Mammary epithelial cell (primary cell): ENCODE measurements around the gene LMNTD2.

Source experiments
- CTCF ChIP-seq, 2 donors: IDR thresholded peaks in 1 of 2; conservative IDR thresholded peaks in 1 of 2; 2 replicates each; pipeline ENCODE4 v1.5.1; 2011 to 2012; ENCODE audit warnings: inconsistent platforms in 2 of 2, low read length in 2 of 2, mild to moderate bottlenecking in 2 of 2, control low read depth in 1 of 2, low read depth in 1 of 2; ENCODE audit not compliant: insufficient read depth in 1 of 2; ENCODE audit errors: extremely low read depth in 1 of 2
- EZH2 ChIP-seq: IDR thresholded peaks from 2 replicates; pipeline ENCODE4 v1.6.1; 2012; ENCODE audit warnings: low read length, inconsistent platforms, borderline replicate concordance

- no peak for TF ChIP-seq CTCF (conservative IDR thresholded peaks at IDR 0.05 in 1 of 2, IDR thresholded peaks at IDR 0.05 in 1 of 2; ENCODE audit: extremely low read depth in 1 of 2, insufficient read depth in 1 of 2, low read depth in 1 of 2, low read length in 2 of 2)
- no peak for TF ChIP-seq EZH2
These were observed 27.4 kb upstream of the LMNTD2 start for GRCh38 chr11:587978-588380.
